ENCODE measurements around the gene ATG14. TPM values are rescaled to one million over a fixed set of nuclear protein-coding genes. Genes with fewer than 3 reads are reported as not detected.

Gene ATG14
- total RNA-seq (2014; rRNA removed; shearing (Covaris generic)), result 6.3 and 7.9 TPM in 2 replicates

GRCh38 chr14:55411426-55412389, at the start of gene ATG14:
Gene ATG14, minus strand, starts transcription at chr14:55411830. Its CDS starts 8 bp downstream, at chr14:55411822.

GRCh38 chr14:55440385-55440784, 28.8 kb upstream of the ATG14 start, which contains the start of gene TBPL2:
Gene TBPL2, minus strand, starts transcription at chr14:55440616. Its CDS starts 167 bp downstream, at chr14:55440449.

Small RNAs within 50 kb of the gene (small RNA-seq; reads per million reads assigned to genes)
- not detected for gene AL356801.1

Other genes starting within 250 kb of the ATG14 start
- gene DLGAP5, start 220.2 kb downstream of the ATG14 start, total RNA-seq (2014; rRNA removed; shearing (Covaris generic)), result 22.5 and 27.4 TPM in 2 replicates
- 9.4 and 10.0 TPM in 2 replicates for gene FBXO34, start 140.4 kb downstream of the ATG14 start, total RNA-seq (2014; rRNA removed; shearing (Covaris generic))
- not detected in 2 replicates for gene TBPL2, start 28.8 kb upstream of the ATG14 start, total RNA-seq (2014; rRNA removed; shearing (Covaris generic))
- 101 and 124 TPM in 2 replicates for gene KTN1, start 168.4 kb upstream of the ATG14 start, total RNA-seq (2014; rRNA removed; shearing (Covaris generic))

All from A375 (cell line).